MM.1S (cell line): ENCODE results near the gene REG1A.

Source experiments
- DNase-seq: peaks from one replicate; pipeline ENCODE4 v3.0.0-alpha.2; 2015
- H2AFZ ChIP-seq: fragments of 300-600 bp; sonication (generic); 2 replicates; pipeline ENCODE4 v1.6.0; 2016; ENCODE audit warnings: antibody characterized with exemption, low read length
- H3F3A ChIP-seq: fragments of 300-600 bp; sonication (generic); 2 replicates; pipeline ENCODE4 v1.6.1; 2016; ENCODE audit warnings: mild to moderate bottlenecking, antibody characterized with exemption, low read length, moderate library complexity, mixed read lengths; ENCODE audit not compliant: insufficient read depth
- H3K27ac ChIP-seq: fragments of 300-600 bp; sonication (generic); 2 replicates; pipeline ENCODE4 v1.5.1; 2016; ENCODE audit warnings: mild to moderate bottlenecking, low read length
- H3K27me3 ChIP-seq: fragments of 300-600 bp; sonication (generic); replicated peaks from 2 replicates; pipeline ENCODE4 v1.6.0; 2016; ENCODE audit warnings: low read length; ENCODE audit not compliant: insufficient read depth
- H3K36me3 ChIP-seq: fragments of 300-600 bp; sonication (generic); replicated peaks from 2 replicates; pipeline ENCODE4 v1.6.1; 2016; ENCODE audit warnings: mild to moderate bottlenecking, low read length, mixed read lengths; ENCODE audit not compliant: insufficient read depth
- H3K4me1 ChIP-seq: fragments of 300-600 bp; sonication (generic); 2 replicates; pipeline ENCODE4 v1.6.1; 2016; ENCODE audit warnings: low read length, mixed read lengths
- H3K4me2 ChIP-seq: fragments of 300-600 bp; sonication (generic); 2 replicates; pipeline ENCODE4 v1.6.0; 2016; ENCODE audit warnings: low read depth, low read length
- H3K4me3 ChIP-seq: fragments of 300-600 bp; sonication (generic); 2 replicates; pipeline ENCODE4 v1.5.1; 2016; ENCODE audit warnings: low read length, mixed read lengths
- H3K79me2 ChIP-seq: fragments of 300-600 bp; sonication (generic); 2 replicates; pipeline ENCODE4 v1.6.1; 2016; ENCODE audit warnings: mixed run types, low read length, mixed read lengths
- H3K9ac ChIP-seq: fragments of 300-600 bp; sonication (generic); 2 replicates; pipeline ENCODE4 v1.6.1; 2016; ENCODE audit warnings: low read length, mixed read lengths
- H3K9me2 ChIP-seq: fragments of 300-600 bp; sonication (generic); replicated peaks from 2 replicates; pipeline ENCODE4 v1.6.1; 2016; ENCODE audit warnings: mild to moderate bottlenecking, low read length, mixed read lengths; ENCODE audit not compliant: insufficient read depth
- H3K9me3 ChIP-seq: fragments of 300-600 bp; sonication (generic); replicated peaks from 2 replicates; pipeline ENCODE4 v1.6.1; 2016; ENCODE audit warnings: mild to moderate bottlenecking, low read length, mixed read lengths; ENCODE audit not compliant: insufficient read depth
- H4K20me1 ChIP-seq: fragments of 300-600 bp; sonication (generic); 2 replicates; pipeline ENCODE4 v1.6.1; 2016; ENCODE audit warnings: mild to moderate bottlenecking, low read length, moderate library complexity, mixed read lengths; ENCODE audit not compliant: insufficient read depth
- EZH2 ChIP-seq: fragments of 300-600 bp; sonication (generic); optimal IDR thresholded peaks from 2 replicates; pipeline ENCODE3; 2017; ENCODE audit warnings: low read depth, mild to moderate bottlenecking, antibody characterized with exemption, low read length, mixed read lengths
- EZH2phosphoT487 ChIP-seq: fragments of 300-600 bp; sonication (generic); IDR thresholded peaks from 2 replicates; pipeline ENCODE4 v1.6.1; 2018; ENCODE audit warnings: antibody characterized with exemption, low read length
- TF ChIP-seq, protein P1 (sequence below): fragments of 300-600 bp; sonication (generic); IDR thresholded peaks from 2 replicates; pipeline ENCODE4 v1.5.1; 2016; ENCODE audit warnings: antibody characterized with exemption, low read length, mixed read lengths

Gene REG1A

GRCh38 chr2:79128406-79128805 is 8.1 kb downstream of the REG1A start:
- Histone ChIP-seq H3K27me3 (no peaks in the 10 kb centered on the region), H3K79me2 (no peaks in the 10 kb centered on the region), H4K20me1 (no peaks in the 10 kb centered on the region), H3F3A (no peaks in the 10 kb centered on the region), H3K4me3 (no peak overlapping the region), H3K4me1 (no peaks in the 10 kb centered on the region), H3K4me2 (no peak overlapping the region), H3K27ac (no peak overlapping the region), H3K9me3 (no peaks in the 10 kb centered on the region), H2AFZ (no peak overlapping the region), H3K36me3 (no peaks in the 10 kb centered on the region), H3K9me2 (no peaks in the 10 kb centered on the region), H3K9ac (no peak overlapping the region)
- TF ChIP-seq EZH2phosphoT487: no peak
- TF ChIP-seq, protein P1, sequence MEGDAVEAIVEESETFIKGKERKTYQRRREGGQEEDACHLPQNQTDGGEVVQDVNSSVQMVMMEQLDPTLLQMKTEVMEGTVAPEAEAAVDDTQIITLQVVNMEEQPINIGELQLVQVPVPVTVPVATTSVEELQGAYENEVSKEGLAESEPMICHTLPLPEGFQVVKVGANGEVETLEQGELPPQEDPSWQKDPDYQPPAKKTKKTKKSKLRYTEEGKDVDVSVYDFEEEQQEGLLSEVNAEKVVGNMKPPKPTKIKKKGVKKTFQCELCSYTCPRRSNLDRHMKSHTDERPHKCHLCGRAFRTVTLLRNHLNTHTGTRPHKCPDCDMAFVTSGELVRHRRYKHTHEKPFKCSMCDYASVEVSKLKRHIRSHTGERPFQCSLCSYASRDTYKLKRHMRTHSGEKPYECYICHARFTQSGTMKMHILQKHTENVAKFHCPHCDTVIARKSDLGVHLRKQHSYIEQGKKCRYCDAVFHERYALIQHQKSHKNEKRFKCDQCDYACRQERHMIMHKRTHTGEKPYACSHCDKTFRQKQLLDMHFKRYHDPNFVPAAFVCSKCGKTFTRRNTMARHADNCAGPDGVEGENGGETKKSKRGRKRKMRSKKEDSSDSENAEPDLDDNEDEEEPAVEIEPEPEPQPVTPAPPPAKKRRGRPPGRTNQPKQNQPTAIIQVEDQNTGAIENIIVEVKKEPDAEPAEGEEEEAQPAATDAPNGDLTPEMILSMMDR: no peak
- TF ChIP-seq EZH2: no peak
- DNase-seq: no peak

DNA sequence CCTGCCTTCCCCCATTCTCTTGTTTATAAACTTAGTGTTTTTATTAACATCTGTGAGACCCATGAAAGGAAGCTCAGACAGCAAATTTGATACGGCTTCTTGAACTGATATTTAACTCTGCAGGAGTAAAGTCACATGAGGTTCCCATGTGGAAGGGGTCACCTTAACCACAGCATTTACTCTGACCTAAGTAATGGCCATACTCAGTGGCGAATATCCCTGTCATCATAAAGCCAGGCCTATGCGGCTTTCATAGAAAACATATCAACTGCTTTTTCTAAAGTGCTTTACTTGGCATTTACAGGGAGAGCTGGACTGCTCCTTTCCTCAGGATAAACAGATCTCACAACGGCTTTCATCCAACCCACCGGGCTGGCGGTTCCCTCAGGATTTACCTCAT is 9.0 kb downstream of the REG1A start:
- Histone ChIP-seq H3K4me2 (no peak overlapping the region), H3K27ac (no peak overlapping the region), H3K27me3 (no peaks in the 10 kb centered on the region), H3K4me3 (no peak overlapping the region), H3K9me2 (no peaks in the 10 kb centered on the region), H3K4me1 (no peaks in the 10 kb centered on the region), H3K79me2 (no peaks in the 10 kb centered on the region), H3K9ac (no peak overlapping the region), H2AFZ (no peak overlapping the region), H3F3A (no peaks in the 10 kb centered on the region), H3K9me3 (no peaks in the 10 kb centered on the region), H3K36me3 (no peaks in the 10 kb centered on the region), H4K20me1 (no peaks in the 10 kb centered on the region)
- TF ChIP-seq, protein P1: no peak
- TF ChIP-seq EZH2 (no peak), EZH2phosphoT487 (no peak)
- DNase-seq: no peak

DNA sequence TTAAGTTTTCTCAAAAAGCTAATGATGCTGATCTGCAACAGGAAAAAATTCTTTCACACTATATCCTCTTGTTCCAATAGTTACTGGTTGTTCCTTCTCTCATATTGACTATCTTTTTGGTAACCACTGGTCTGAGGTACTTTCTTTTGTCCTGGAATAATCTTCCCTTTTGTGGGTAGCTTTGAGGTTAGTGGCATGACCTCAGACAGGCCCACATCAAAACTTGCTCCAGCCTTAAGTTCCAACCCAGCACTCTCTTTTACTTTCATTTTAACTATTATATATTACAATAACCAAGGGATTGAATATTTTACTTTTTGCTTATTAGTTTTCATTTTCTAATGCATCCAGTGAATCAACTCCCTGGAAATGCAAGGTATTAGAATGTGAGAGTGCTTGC is 9.5 kb downstream of the REG1A start:
- H3K27me3 ChIP-seq: no peaks in the 10 kb centered on the region

More for the DNA sequence above, 9.5 kb downstream of the REG1A start:
- H4K20me1 ChIP-seq: no peaks in the 10 kb centered on the region
- no peak overlapping the region for H2AFZ ChIP-seq
- H3K4me1 ChIP-seq: no peaks in the 10 kb centered on the region
- no peak for DNase-seq
- H3K36me3 ChIP-seq: no peaks in the 10 kb centered on the region
- no peaks in the 10 kb centered on the region for H3F3A ChIP-seq
- no peaks in the 10 kb centered on the region for H3K9me3 ChIP-seq
- H3K9me2 ChIP-seq: no peaks in the 10 kb centered on the region
- H3K27ac ChIP-seq: no peak overlapping the region
- H3K9ac ChIP-seq: no peak overlapping the region
- no peak overlapping the region for H3K4me2 ChIP-seq
- no peak overlapping the region for H3K4me3 ChIP-seq
- TF ChIP-seq EZH2phosphoT487 (no peak), EZH2 (no peak)
- TF ChIP-seq, protein P1: no peak
- no peaks in the 10 kb centered on the region for H3K79me2 ChIP-seq
